GM21526 (cell line): ENCODE measurements around the gene HSPA9.

Experiments
- ATAC-seq: cut with Tn5 transposase; IDR thresholded peaks from one replicate; pipeline ENCODE4 v1.9.1; 2021; ENCODE audit warnings: moderate library complexity; ENCODE audit not compliant: unreplicated experiment, low FRiP score

HSPA9 gene

DNA sequence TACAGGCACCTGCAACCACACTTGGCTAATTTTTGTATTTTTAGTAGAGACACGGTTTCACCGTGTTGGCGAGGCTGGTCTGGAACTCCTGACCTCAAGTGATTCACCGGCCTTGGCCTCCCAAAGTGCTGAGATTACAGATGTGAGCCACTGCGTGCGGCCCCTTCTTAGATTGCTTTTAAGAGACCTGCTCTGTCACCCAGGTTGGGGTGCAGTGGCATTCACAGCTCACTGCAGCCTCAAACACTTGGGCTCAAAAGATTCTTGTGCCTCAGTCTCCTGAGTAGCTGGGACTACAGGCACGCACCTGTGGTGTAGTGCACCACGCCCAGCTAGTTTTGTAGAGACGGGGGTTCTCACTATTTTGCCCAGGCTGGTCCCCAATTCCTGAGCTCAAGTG, 11.0 kb downstream of the HSPA9 start:
- ATAC-seq = no peak

DNA sequence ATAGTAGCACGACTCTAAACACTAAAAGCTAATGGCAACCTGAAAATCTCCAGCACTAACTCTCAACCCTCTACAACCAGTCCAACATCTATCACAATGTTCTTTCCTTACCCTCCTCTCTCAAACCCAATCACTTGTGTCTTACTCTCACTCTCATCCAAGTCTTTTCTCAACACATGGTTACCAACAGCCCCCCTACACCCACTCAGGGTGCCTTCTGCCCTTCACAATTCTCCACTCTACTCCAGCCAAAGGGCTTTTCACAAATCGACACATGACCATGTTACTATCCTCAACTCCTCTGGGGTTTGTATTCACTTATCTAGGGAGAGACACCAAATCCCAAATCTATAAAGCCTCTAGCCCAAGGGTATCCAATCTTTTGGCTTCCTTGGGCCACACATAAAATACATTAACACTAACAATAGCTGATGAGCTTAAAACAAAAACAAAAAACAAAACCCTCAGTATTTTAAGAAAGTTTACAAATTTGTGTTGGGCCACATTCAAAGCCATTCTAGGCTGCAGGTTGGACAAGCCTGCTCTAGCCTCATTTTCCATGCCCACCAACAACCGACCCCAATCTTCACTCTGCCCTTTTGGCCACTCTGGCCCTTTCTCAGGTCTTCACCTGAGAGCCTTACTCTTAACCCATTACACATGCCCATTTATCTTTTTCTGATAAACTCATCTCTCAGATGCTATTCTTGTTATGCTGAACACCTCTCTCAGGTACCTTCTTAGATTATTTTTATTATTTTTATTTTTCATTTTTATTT, 11.7 kb downstream of the HSPA9 start:
- ATAC-seq = no peak

DNA sequence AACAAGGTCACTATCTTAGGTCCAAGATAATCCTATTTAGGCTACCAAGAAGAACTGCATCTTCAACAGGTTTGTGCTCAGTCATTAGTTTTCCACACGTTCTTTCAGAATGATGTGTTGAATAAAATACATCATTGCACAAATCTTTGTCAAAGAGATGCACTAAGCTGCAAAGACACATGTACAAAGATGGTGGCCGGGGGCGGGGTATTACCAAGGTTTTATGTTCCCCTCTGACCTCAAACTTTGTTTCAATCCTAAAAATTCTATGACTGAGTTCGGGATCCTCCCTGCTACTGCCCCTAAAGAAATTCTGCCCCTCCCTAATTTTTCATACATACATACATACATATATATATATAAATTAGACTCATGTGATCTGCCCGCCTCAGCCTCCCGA, 14.2 kb downstream of the HSPA9 start:
- ATAC-seq = no peak

DNA sequence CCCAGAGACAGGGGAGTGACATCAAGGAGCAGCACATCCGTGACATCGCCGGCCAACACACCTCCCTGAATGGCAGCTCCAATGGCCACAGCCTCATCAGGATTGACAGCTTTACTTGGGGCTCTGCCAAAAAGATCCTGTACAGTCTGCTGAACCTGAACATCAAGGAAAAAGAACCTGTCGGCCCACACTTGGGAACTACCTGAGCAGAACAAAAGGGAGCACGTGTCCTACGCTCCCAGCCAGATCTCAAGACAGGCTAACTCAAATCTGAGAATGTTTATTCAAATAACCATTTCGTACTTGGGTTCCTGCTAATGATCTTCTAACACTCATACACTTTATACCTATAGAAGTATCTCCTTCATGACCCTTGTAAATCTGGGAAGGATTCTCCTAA, 15.3 kb downstream of the HSPA9 start:
- ATAC-seq = no peak

DNA sequence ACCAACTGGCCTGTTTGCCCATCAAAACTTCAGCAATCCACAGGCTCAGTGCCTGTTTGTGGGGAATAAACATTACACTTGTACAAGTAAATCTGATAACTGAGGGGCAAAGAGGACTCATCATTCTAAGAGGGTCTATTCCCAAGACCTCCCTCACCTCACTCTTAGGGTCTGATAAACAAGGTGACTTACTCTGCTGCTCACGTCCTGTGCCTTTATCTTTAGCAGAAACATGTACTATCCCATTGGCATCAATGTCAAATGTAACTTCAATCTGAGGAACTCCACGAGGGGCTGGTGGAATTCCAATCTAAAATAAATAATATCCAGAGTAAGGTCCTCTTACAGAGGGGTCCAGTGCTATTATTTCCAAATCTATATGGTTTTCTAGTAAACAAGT, 17.5 kb downstream of the HSPA9 start:
- ATAC-seq = no peak

DNA sequence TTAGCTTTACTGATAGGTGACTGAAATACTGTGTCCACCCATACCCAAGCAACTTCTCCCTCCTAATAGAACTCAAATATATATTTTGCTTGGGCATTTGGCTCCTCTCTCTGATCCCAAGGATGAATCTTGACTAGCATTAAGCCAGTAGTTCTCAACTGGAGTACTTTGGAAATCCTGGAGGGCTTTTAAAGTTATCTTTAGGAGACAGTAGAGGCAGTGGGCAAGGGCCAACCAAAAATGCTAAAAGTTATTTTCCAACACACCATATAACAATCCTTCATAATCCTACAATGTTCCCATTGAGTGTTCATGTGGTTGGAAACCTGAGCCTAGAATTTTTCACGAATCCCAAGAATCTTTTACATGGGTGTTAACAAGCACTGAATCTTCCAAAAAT, 21.1 kb downstream of the HSPA9 start:
- no peak for ATAC-seq

DNA sequence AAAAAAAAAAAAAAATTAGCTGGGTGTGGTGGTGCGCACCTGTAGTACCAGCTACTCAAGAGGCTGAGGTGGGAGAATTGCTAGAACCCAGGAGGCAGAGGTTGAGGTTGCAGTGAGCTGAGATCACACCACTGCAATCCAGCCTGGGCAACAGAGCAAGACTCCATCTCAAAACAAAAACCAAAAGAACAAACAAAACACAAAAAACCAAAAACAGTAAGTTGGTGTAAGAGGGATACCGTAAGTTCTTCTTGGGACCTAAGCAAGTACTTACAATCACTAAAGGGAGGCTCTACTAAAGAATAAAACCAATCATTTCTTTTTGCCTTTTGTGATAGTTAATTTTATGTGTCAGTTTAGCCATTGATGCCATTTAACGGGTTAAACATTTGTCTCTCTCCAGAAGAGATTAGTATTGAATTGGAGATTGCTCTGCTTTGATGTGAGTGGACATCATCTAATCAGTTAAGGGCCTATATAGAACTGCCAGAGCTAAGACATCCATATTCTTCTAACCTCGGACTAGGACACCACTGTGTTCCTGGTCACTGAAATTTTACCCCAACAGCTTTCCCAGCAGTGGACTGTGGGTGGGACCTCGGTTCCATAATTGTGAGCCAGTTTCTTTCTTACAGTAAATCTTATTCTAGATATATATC, 21.6 kb downstream of the HSPA9 start:
- no peak for ATAC-seq

DNA sequence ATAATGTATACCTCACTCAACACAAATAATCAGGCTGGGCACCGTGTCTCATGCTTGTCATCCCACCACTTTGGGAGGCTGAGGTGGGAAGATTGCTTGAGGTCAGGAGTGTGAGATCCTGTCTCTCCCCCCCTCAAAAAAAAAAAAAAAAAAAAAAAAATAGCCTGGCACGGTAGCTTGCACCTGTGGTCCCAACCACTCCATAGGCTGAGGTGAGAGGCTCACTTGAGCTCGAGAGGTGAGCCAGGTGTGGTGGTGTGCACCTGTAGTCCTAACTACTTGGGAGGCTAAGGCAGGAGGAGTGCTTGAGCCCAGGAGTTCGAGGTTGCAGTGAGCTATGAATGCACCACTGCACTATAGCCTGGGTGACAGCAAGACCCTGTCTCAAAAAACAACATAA, 22.5 kb downstream of the HSPA9 start:
- no peak for ATAC-seq

DNA sequence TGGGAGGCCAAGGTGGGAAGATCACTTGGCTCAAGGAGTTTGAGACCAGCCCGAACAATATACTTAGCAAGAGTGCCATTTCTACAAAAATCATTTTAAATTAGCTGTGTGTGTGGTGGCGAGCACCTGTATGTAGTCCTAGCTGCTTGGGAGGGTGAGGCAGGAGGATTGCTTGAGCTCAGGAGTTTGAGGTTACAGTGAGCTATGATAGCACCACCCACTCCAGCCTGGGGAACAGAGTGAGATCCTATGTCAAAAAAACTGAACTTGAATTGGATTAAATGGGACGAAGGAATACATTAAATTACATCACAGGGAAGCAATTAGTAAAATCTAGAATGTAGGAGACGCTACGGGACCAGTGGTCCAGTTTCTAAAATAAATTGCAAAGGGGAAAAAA, 25.8 kb downstream of the HSPA9 start:
- no peak for ATAC-seq

DNA sequence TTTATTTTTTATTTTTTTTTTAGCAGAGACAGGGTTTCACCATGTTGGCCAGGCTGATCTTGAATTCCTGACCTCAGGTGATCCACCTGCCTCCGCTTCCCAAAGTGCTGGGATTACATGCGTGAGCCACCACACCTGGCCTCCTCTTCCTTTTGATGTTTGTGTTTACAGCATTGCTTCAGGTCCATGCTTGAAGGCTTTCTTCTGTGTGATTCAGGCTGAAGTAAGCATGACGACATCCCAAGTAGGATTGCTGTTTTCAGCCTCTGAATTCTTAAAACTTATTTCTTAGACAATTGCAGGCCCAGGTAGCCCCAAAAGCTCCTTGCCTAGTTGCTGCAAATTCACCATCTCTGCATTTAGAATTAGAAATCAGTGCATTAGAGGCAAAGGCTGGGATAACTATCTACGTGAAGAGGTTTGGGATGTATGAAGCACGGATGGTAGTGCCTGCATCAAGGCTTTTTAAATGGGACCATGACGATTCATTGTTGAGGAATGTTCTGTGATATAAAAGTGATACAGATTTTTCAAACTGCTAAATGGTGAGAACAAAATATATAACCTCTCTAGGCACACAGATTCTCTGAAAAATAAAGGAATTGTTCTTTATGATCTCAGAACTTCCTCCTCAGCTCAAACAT, 29.2 kb downstream of the HSPA9 start:
- ATAC-seq = no peak

DNA sequence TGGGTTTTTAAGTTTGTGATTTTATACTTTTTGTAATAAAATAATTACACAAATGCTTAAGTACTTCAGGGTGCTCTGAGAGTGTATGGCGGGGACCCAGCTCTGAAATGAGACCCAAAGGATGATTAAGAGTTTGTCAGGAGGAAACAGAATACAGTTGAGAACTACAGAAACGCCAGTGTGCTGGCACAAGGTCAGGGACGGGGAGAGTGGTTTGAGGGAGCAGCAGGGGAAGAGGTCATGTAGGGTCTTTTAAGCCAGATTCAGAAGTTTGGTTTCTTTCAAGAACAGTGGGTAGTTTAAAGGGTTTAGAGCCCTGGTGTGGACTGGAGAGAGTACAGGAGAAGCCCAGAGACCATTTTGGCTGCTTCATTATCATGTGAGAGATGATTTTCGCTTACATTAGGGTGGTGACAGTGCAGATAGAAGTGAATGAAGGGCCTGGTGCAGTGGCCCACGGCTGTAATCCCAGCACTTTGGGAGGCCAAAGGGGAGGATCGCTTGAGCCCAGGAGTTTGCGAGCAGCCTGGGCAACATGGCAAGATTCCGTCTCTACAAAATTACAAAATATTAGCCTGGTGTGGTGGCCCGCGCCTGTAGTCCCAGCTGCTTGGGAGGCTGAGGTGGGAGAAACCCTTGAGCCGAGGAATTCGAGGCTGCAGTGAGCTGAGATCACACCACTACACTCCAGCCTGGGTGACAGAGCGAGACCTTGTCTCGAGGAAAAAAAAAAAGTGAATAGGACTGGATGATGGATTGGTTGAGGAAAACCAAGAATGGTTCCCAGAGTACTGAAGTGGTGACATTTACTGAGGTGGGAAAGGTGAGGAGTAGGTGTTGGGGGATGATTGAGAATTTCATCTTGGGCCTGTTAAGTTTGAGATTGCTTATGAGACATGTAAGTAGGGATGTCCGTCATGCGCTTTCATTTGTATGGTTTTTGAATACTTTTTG, 30.7 kb downstream of the HSPA9 start:
- ATAC-seq = no peak

DNA sequence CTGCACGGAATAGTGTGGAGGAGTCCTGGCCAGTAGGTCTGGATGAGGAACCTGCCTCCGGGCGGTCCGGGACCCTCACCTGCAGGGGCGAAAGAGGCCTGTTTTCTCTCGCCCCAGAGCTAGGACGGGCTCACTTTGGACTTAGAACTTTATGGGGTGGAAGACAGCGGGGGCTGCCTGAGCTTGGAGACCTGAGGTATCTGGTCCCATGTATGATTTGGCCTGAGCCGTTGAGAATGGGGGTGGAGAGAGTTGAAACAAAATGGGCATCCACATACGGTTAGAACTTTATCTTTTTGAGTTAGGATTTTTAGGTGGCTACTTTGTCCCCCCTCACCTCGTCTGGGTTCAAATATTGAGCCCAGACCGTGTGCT, 31.5 kb downstream of the HSPA9 start:
- peak; percentile 38 for ATAC-seq

DNA sequence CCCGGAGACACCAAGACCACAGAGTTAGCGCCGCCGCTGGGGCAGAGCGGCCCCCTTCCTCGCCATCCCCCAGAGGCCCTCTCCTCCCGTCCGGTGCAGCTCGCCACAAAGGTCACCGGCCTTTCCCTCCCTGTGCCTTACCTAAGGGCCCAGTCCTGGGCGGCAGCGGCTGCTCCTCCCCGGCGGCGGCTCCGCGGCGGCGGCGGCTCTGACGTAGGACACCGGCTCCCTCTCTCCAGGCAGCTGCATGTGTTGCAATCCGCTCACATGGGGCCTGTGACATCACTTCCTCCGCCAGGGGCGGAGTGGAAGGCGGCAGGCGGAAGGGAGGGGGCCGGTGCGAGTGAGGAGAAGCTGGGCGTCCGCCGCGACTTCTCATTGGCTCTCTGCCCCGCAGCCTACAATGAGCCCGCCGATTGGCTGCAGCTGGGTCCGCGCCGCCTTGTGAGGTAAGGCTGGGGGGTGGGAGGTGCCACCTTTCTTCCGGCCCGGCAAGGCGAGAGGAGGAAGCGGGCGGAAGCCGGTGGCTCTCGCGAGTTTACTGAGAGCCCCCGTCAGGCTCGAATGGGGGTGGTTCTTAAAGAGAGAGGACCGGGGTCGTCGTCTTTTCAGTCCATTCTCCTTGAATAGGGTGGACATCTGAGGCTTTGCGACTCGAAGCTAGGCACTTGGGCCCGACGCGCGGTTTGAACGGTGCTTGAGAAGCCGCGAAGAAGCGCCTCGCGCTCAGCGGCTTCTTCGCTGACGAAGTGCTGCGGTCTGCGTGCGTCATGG, 32.1 kb downstream of the HSPA9 start, which contains the start of gene ETF1:
Gene ETF1 (minus strand): TSS at position 281 of the 774 bp plus-strand sequence. CDS start 318 bp downstream, outside the sequence.
- peak; percentile 88 for ATAC-seq

DNA sequence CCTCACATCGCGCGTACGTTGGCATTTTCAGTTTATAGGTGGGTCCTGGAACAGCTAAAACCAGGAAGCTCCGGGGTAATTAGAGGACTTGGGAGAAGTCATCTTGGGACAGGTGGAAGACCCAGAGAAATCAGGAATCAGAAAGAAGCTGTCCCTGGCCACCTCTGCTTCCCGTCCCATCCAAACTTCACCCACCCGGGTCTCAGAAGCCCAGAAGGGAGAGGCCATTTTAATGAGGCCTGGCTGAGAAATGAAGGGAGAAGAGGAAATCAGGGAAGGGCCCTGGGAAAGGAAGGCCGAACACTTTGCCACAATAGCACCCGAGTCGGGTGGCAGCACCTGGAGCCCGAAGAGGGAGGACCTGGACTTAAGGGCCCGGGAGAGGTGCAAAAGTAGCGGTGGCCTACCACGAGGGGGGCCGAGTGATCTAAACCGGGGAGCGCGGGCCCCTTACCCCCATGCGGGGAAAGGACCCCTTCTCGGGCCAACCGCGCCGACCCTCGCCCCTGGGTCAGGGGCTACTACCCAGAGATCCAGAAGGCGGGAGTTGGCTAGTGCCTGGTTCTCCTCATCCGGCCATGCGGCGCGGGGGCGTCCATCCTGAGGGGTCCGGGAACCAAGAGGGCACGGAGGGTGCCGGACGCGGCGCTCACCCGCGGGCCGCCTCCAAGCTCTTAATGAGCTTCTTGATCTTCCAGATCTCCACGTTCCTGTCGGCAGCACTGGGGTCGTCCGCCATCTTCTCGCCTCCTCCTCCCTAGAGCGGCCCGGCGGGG, 32.8 kb downstream of the HSPA9 start:
- ATAC-seq = no peak

DNA sequence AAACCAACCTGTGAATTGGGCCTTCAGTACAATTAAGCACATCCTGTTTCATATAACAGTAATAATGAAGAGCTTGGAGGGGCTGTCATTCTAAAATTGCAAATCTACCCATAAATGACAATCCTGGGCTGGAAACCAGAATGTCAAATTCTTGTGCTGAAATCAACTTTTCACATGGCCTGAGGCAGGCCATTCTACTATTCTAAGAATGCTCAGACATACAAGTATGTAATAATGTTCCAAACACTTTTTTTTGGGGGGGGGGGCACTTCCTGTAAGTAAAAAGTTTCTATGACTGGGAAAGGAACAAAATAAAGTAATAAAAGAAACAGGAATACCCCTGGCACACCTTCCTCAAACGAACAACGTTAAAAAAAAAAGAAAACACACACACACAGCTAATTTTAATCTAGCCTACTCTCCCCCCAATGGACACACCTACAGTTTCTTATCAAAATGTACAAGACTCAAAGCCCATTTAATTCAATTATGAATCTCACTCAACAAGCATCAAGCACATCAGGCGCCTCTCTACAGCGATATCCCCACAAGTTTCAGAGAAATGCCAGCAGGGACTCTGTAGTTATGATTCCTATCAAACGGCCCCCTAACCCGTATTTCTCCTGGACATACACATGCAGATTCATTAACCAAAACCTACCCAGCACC, 33.6 kb downstream of the HSPA9 start:
- ATAC-seq = no peak

DNA sequence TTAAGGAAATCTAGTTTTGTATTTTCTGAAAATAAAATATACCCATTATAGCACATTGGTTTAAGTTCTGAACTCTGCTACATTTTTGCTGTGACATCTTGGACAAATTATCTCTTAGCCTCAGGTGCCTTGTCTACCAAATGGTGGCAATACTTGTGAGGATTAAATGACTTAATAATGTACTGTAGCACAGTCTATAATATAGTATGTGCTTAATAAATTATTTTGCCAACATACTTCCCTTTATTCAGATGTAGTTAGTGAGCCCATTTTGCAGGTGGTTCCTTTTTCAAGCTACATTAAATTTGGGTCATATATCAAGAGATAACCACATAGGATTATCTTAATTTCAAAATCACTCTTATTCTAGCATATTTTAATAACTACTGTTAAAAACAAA, 35.4 kb downstream of the HSPA9 start:
- no peak for ATAC-seq

DNA sequence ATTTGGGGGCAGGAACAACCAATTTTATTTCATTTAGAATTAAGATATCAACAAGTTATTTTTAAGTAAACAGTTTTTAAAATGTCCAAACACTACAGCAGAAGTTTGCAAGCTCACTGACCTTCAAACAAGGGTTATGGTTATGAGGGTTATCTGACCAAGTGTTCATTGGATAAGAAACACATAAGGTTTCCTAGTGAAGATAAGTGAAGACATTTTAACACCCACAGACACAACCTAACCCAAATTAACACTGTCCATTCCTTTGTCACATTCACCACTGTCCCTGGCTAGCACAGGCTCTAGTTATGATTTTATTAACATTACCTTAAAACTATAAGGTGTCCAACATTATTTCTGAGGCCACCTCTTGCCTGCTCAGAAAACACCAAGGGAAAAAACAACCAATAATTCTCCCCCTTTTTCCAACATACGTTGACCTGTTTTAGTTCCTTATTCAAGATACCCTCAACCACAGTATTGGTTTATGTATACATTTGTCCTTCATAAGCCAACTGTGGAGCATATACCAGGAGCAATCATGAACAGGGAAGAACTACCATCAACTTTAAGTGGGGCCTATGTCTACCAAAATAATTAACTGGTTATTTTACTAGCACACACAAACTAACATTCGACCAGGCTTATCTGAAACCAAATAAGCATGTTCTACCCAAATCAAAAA, 36.1 kb downstream of the HSPA9 start:
- ATAC-seq = no peak

DNA sequence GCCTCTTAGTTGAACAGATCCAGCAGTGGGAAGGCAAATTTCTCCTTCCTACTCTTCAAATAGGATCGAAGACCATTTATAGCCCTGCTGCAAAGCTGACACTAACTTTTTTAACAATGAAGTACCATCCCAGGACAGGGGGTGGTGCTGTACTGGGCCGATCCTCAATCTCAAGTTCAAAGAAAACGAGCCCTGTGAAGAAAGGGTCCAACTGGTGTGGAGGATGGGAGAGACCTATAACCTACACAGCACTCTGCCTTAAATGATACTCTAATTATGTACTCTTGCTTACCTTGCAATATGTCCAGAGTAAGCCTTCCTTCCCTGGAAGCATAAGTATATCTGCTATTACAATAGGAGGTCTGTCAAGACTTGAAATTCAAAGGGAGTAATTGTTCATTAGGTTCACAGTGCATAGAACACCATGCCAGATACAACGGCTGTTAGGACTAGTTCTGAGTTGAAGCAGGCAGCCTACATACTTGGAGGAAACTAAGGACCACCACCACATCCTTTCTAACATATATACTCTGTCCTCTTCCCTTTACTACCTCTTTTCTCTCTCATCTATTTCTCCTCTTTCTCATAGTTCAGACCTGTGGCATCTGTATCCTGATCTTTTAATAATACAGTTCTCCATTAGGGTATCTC, 38.4 kb downstream of the HSPA9 start:
- no peak for ATAC-seq
